Pancreas (tissue), 10 donors: ENCODE data around the gene CARS2. TPM values are rescaled to one million over a fixed set of nuclear protein-coding genes. Genes with fewer than 3 reads are reported as not detected.
"Not testable (repeated sequence)": the region's sequence is repeated elsewhere in the genome, so short reads cannot be mapped to it uniquely, and the experiment has no call there.

Experiments used
- ATAC-seq, 4 donors: fragments of 200-7000 bp; cut with Tn5 transposase; one replicate each; pipeline versions ENCODE4 v1.8.0 to v1.9.1; 2020; ENCODE audit warnings: mild to moderate bottlenecking in 4 of 4, moderate library complexity in 4 of 4
- DNase-seq, 6 donors: peaks; one replicate each; pipeline ENCODE4 v3.0.0-alpha.2; 2020
- FAIRE-seq: peaks from 2 replicates; lab custom pipeline; 2012; peaks lifted over from hg19 to GRCh38; lab: Jason Lieb, UNC
- H3K27ac ChIP-seq, 4 donors: fragments of 200-600 bp; sonication (generic); 1 replicate in 3 of 4; 2 replicates in 1 of 4; pipeline versions ENCODE4 v1.5.0 to v1.8.0; 2020
- H3K27me3 ChIP-seq, 4 donors: fragments of 200-600 bp; one replicate each; pipeline ENCODE4 v1.8.0; 2021
- H3K36me3 ChIP-seq, 3 donors: fragments of 200-600 bp; sonication (generic) in 1 of 3; one replicate each; pipeline versions ENCODE4 v1.5.0 to v1.8.0; 2020 to 2021
- H3K4me1 ChIP-seq, 3 donors: fragments of 200-600 bp; one replicate each; pipeline ENCODE4 v1.8.0; 2021
- H3K4me3 ChIP-seq, 4 donors: fragments of 200-600 bp; sonication (generic) in 2 of 4; one replicate each; pipeline versions ENCODE4 v1.5.0 to v1.8.0; 2020 to 2021
- H3K9me3 ChIP-seq, 4 donors: fragments of 200-600 bp; one replicate each; pipeline ENCODE4 v1.8.0; 2021
- CTCF ChIP-seq, 4 donors: fragments of 200-600 bp; sonication (generic) in 3 of 4; IDR thresholded peaks; one replicate each; pipeline versions ENCODE4 v1.5.0 to v1.8.0; 2021; ENCODE audit warnings: antibody characterized with exemption in 4 of 4
- WGBS, 2 donors: extraction: QIAGEN DNeasy Blood & Tissue Kit; methylation state at CpG; one replicate each; pipeline ENCODE4 v1.1.7; 2013; 5-methylcytosine and 5-hydroxymethylcytosine counted together
- intact Hi-C, 3 donors: fragments of 100-400 bp; cut with DNase I; formaldehyde crosslinking; loops; one replicate each; pipeline versions ENCODE4 v1.11.1 to v1.14.2; 2022
- polyA plus RNA-seq, 2 donors: library from polyadenylated mRNA; stranded (reverse); fragments of 200-250 nt; gene quantifications; one replicate each; pipeline ENCODE4 v1.2.3, GENCODE V29; 2013
- total RNA-seq, 6 donors: library from RNA; stranded (reverse); fragmentation: NEBNext Ultra II Directional in 4 of 6; extraction: Animal tissue kit (Norgen Biotek cat#: 25700) in 4 of 6; gene quantifications; one replicate each; pipeline versions ENCODE4 v1.2.1 to v1.2.4, GENCODE V29; 2021 to 2023
- donor health status: healthy with polysubstance abuse.
- donor health status: DM: no; HTN: no; CAD: no; lungs with moderate emphysema.
- donor health status: DM: no; HTN: no; CAD: no.
- donor health status: control.
- donor health status: control.
- donor health status: Bipolar disorder and iron deficiency.
- donor health status: DM: yes; HTN: yes; CAD: no.
- donor health status: DM: no; HTN: no; CAD: no.
- donor health status: DM: no; HTN: no; CAD: no.
- donor health status: DM: yes; HTN: yes; CAD: no.

CARS2 gene
- total and polyA plus RNA-seq, 8 donors, result 18.2 to 98.7 (median 23.7) TPM

- Histone ChIP-seq H3K27me3 (no peaks in the 10 kb centered on the region), H3K4me1 (peaks cover 0 to 6% (median 0%) of the 10 kb centered on the region in 3 donors), H3K36me3 (peaks cover 0 to 11% (median 0%) of the 10 kb centered on the region in 3 donors), H3K4me3 (no peak overlapping the region), H3K9me3 (no peaks in the 10 kb centered on the region), H3K27ac (no peak overlapping the region)
- 40% methylated on average over 3 of the region's 3 CpGs for WGBS, 2 donors
- FAIRE-seq, result no peak
- no peak for ATAC-seq
- DNase-seq, result no peak
- TF ChIP-seq CTCF (IDR thresholded peaks at IDR 0.05), result no peak
- intact Hi-C loops, result no loop called here
Observed at GRCh38 chr13:110702089-110702488, 3.8 kb downstream of the CARS2 start.

GRCh38 chr13:110701061-110701460 lies 4.9 kb downstream of the CARS2 start:
- FAIRE-seq, H3K27ac ChIP-seq, H3K9me3 ChIP-seq, H3K4me1 ChIP-seq, H3K4me3 ChIP-seq, H3K27me3 ChIP-seq, DNase-seq, ATAC-seq, intact Hi-C loops: not testable (repeated sequence)
- peaks cover 0 to 16% (median 0%) of the 10 kb centered on the region in 3 donors for H3K36me3 ChIP-seq
- WGBS, 2 donors, result 97 to 98% methylated on average over 7 of the region's 7 CpGs

- FAIRE-seq, result no peak
- H3K36me3 ChIP-seq, result peaks cover 0 to 16% (median 0%) of the 10 kb centered on the region in 3 donors
- intact Hi-C loops, result no loop called here
Observed at GRCh38 chr13:110700641-110701040, 5.3 kb downstream of the CARS2 start.

DNA sequence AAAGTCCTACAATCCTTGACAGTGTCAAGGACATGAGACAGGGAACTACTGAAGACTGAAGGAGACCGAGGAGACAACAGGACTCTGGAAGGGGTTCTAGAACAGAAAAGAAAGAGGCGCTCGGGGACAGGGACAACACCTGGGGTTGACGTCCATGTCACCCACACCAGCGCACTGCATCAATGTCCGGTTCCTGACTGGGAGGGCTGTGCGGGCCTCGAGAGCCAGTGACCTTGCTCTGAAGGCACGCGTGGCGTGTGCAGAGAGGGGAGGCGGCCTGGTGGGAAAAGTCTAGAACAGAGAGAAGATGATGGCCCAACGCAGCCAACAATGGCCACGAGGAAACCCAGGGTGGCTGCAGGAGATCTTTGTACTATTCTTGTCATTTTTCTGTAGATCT lies 5.7 kb downstream of the CARS2 start:
- 89% methylated on average over 14 of the region's 14 CpGs for WGBS, 2 donors
- no peak for TF ChIP-seq CTCF (IDR thresholded peaks at IDR 0.05)
- Histone ChIP-seq H3K27ac (no peak overlapping the region), H3K4me3 (no peak overlapping the region), H3K4me1 (peaks cover 0 to 4% (median 0%) of the 10 kb centered on the region in 3 donors), H3K9me3 (no peaks in the 10 kb centered on the region), H3K36me3 (peaks cover 0 to 16% (median 0%) of the 10 kb centered on the region in 3 donors), H3K27me3 (no peaks in the 10 kb centered on the region)
- intact Hi-C loops, result no loop called here
- no peak for ATAC-seq
- DNase-seq, result no peak
- FAIRE-seq, result no peak

More at GRCh38 chr13:110700641-110701040, 5.3 kb downstream of the CARS2 start:
- no peak overlapping the region for H3K4me3 ChIP-seq
- no peak for ATAC-seq
- TF ChIP-seq CTCF (IDR thresholded peaks at IDR 0.05), result no peak
- H3K4me1 ChIP-seq, result peaks cover 0 to 6% (median 0%) of the 10 kb centered on the region in 3 donors
- H3K27me3 ChIP-seq, result no peaks in the 10 kb centered on the region
- DNase-seq, result peak in 1 of 6 donors; percentile 8
- no peak overlapping the region for H3K27ac ChIP-seq
- no peaks in the 10 kb centered on the region for H3K9me3 ChIP-seq
- 84 to 85% methylated on average over 8 of the region's 8 CpGs for WGBS, 2 donors

DNA sequence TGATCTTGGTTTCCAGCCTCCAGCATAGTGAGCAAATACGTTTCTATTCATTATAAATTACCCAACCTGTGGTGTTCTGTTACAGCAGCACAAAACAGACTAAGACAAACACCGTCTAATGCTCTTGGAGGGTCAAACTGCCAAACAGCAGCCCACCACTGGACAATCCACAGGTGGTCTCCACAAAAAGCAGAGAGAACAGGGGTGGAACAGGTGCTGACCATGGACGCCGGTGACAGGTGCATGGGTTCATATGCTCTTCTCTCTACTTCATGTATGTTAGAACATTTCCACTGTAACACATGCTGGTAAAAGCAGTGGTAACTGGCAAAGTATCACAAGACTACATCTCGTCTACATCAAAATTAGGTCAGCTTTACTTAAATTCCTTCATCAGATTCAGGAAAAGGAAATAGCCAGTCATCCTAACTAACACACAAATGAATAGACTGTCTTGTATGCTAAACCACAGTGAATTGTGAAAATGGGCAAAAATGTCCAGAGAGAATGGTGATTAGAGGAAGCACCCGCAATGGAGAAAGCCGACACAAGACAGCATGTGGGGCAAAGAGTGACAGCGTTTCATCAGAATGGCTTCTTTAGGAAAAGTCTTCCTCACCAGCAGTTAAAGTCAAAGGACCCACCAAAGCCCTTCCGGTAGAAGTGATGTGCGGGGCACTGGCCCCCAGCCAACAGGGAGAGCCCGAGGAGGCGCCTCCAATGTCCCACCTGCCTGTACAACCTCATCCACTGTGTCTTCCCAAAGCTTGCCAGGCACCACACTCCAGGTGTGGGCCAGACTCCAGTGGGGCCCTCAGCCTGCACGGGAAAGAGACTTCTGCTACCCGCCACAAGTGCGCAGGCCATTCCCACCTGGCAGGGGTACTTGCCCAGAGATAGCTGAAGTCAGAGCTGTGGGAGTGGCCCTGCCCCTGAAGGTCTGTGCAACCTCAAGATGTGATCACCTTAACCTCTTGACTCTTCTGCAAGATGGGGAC lies 6.5 kb downstream of the CARS2 start:
- Histone ChIP-seq H3K4me3 (no peak overlapping the region), H3K36me3 (peaks cover 0 to 19% (median 0%) of the 10 kb centered on the region in 3 donors), H3K27me3 (no peaks in the 10 kb centered on the region), H3K9me3 (no peaks in the 10 kb centered on the region), H3K4me1 (no peaks in the 10 kb centered on the region), H3K27ac (no peak overlapping the region)
- peak in 1 of 6 donors; percentile 2 for DNase-seq
- no peak for ATAC-seq
- intact Hi-C loops, result no loop called here
- TF ChIP-seq CTCF (IDR thresholded peaks at IDR 0.05), result no peak
- no peak for FAIRE-seq
- 85 to 86% methylated on average over 15 of the region's 15 CpGs for WGBS, 2 donors
